Mucosa of rectum (tissue), 2 donors: ENCODE results near the gene BCOR.
A peak's percentile ranks its signal among the peaks of the same experiment; 100 is the strongest.

Experiments used
- H3K27ac ChIP-seq, 2 donors: one replicate each; pipeline ENCODE4 v1.7.0; 2013; ENCODE audit warnings: inconsistent platforms in 2 of 2, low read depth in 2 of 2, low read length in 2 of 2
- H3K27me3 ChIP-seq, 2 donors: one replicate each; pipeline ENCODE4 v1.7.0; 2013; ENCODE audit warnings: low read length in 2 of 2; ENCODE audit not compliant: control insufficient read depth in 2 of 2, insufficient read depth in 2 of 2
- H3K36me3 ChIP-seq, 2 donors: one replicate each; pipeline ENCODE4 v1.7.0; 2013; ENCODE audit warnings: low read length in 2 of 2; ENCODE audit not compliant: control insufficient read depth in 2 of 2, insufficient read depth in 2 of 2
- H3K4me1 ChIP-seq, 2 donors: one replicate each; pipeline ENCODE4 v1.7.0; 2013; ENCODE audit warnings: low read length in 2 of 2, mild to moderate bottlenecking in 1 of 2; ENCODE audit not compliant: control insufficient read depth in 2 of 2, insufficient read depth in 2 of 2
- H3K4me3 ChIP-seq, 2 donors: one replicate each; pipeline ENCODE4 v1.7.0; 2013; ENCODE audit warnings: low read length in 2 of 2
- H3K9ac ChIP-seq, 2 donors: one replicate each; pipeline ENCODE4 v1.7.0; 2013; ENCODE audit warnings: low read length in 2 of 2, low read depth in 1 of 2, mild to moderate bottlenecking in 1 of 2
- H3K9me3 ChIP-seq, 2 donors: one replicate each; pipeline ENCODE4 v1.7.0; 2013; ENCODE audit warnings: low read length in 2 of 2; ENCODE audit not compliant: control insufficient read depth in 2 of 2
- donor health status: healthy.
- donor health status: Normal muscosa, but diverticular disease.

BCOR gene

DNA sequence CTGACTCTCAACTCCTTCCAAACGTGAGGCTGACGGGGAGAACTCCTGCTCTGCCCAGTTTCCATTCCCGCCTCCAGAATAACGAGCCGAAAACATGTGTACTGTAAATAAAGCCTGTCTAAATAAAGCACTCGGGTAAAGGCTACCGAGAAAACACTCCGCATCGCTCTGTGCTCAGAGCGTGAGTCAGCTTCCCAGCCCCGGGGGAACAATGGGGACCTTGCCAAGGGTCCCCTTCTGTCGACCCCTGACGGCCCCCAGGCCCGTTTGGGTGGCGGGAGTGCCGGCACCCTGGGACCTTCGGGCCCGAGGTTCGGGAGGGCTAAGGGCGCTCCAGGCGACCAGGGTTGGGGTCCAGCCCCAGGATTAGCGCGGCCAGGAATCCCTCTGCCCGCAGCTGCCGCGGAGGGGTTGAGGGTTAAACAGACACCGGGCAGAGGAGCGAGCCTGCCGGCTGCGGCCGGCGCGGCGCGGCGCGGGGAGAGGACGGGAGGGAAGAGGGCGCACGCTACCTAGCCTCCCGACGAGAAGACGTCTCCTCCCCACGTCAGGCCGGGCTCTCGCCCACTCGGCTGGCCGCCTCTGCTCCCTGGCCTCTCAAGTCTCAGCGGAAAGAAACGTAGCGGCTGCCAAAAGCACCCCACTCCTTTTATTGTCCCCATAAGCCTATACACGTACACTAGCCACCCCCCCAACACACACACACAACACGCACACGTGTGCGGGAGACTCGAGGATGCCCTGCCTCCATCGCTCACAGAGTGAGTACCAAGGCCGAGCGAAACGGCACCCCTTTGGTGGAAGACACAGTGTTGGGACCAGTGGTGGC lies 85.5 kb downstream of the BCOR start:
- Histone ChIP-seq H3K27me3 (peaks cover 5 to 25% of the 10 kb centered on the region in 2 donors), H3K4me1 (peaks cover 9 to 18% of the 10 kb centered on the region in 2 donors), H3K36me3 (no peaks in the 10 kb centered on the region), H3K9ac (peak overlapping the region; percentile 58 to 78), H3K9me3 (peaks cover 0 to 3% of the 10 kb centered on the region in 2 donors), H3K27ac (peak overlapping the region; percentile 95 to 98), H3K4me3 (peak overlapping the region; percentile 61 to 63)

DNA sequence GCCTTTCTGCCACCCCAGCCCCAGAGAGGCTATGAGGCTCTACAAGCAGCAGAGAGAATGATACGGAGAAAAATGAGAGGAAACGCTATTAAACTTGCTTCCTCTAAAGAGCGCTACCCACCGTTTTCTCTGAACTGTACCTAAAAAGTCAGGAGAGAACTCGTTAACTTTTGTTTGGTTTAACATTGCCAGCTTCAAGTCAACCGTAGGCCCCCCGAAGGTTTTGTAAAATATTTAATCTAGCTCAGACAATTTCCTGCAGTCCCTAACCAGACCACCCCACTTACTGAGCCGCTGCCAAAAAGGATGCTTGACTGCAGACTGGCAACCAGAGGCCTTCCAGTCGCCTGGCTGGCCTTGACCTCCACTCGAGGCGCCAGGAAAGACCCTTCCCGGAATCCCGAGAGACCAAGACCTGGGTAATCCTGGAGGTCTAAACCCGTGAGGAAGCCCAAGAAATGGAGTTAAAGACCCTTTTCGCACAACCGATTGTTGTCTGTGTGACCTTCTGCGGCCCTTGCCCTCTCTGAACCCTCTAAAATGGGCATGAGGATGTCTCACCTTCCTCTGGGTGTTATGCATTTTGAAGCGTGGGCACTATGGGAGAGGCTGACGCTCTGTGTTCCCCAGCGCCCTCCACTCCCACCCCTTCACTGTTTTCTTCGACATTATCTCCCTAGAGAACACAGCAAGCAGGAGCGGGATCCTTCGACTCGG lies 86.3 kb downstream of the BCOR start:
- Histone ChIP-seq H3K27ac (peak overlapping the region; percentile 95 to 98), H3K9ac (peak overlapping the region; percentile 58 to 78), H3K9me3 (no peaks in the 10 kb centered on the region), H3K27me3 (peaks cover 5 to 25% of the 10 kb centered on the region in 2 donors), H3K4me3 (peak overlapping the region; percentile 0 to 63), H3K36me3 (no peaks in the 10 kb centered on the region), H3K4me1 (peaks cover 9 to 19% of the 10 kb centered on the region in 2 donors)

DNA sequence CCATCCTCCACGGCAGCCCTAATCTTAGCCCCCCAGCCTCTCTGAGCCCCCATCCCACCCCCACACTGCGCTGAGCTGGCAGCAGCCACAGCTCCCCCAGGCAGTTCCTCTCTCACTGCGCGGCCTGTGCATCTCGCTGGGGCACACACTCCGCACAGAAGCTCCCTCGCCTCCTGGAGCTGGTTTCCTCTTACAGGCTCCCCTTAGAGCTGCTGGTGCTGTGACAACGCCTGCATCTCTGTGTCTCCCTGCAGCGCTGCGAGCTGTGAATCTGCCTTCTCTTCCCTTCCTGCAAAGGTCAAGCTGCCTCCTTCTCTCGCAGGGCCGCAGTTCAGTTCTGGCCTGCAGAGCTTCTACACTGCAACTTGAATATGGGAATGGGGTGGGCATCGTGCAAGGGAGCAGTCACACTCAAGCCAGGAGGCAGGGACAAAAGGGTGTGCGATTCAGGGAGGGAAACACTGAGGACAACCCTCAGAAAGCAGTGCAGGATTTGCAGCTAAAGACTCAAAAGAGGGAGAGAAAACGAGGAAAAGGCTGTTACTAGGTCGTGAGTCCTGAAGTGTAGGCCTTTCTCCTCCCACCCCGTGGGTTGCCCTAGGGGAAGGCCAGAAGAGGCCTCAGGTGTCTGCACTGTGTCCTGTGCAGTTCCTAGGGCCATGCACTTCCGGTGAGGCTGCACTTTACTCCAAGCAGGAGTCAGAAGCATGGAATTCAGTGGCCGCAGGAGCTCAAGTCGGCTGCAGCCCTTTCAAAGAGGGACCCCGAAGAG lies 87.0 kb downstream of the BCOR start:
- H3K27me3 ChIP-seq = peaks cover 5 to 20% of the 10 kb centered on the region in 2 donors
- peaks cover 9 to 23% of the 10 kb centered on the region in 2 donors for H3K4me1 ChIP-seq
- H3K9me3 ChIP-seq = no peaks in the 10 kb centered on the region
- no peaks in the 10 kb centered on the region for H3K36me3 ChIP-seq
- no peak overlapping the region for H3K4me3 ChIP-seq
- no peak overlapping the region for H3K27ac ChIP-seq
- no peak overlapping the region for H3K9ac ChIP-seq

DNA sequence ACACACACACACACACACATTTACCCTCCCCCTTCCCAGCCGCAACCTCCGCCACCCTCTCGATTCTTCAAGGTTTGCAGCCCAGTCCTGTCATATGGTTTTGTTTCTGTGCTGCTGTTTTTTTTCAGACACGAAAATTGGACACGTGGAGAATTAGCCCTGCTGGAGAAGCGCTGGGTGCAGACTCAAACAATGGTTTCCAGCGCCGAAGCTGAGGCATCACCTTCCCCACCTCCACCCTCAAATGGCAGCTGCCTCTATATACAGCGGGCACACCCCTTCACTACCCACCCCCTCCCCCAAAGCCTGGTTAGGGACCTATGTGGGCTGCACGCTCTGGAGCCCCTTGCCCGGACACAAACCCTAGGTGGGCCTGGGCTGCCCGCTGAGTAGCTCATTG lies 87.9 kb downstream of the BCOR start:
- Histone ChIP-seq H3K27me3 (peaks cover 5 to 19% of the 10 kb centered on the region in 2 donors), H3K36me3 (no peaks in the 10 kb centered on the region), H3K4me3 (no peak overlapping the region), H3K9me3 (no peaks in the 10 kb centered on the region), H3K9ac (no peak overlapping the region), H3K4me1 (peaks cover 9 to 23% of the 10 kb centered on the region in 2 donors), H3K27ac (no peak overlapping the region)

DNA sequence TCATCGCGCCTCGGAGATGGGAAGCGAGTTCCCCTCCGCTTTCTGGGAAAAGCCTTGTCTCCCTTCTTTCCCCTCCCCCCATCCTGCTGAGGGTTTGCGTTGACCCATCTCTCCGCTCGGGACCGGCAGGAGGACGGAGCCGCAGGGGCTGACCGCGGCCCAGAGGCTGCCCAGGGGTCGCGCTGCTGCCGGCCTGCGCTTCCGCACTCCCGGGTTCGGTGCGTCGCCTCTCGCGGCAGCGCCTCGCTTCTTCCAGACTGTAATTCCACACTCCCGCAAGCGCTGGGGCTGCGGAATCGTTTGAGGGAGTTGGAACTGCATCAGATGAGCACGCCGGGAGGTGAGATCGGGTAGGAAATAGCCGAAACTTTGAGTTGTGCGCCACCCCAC lies 88.3 kb downstream of the BCOR start:
- no peaks in the 10 kb centered on the region for H3K36me3 ChIP-seq
- H3K4me3 ChIP-seq = no peak overlapping the region
- no peaks in the 10 kb centered on the region for H3K9me3 ChIP-seq
- H3K9ac ChIP-seq = no peak overlapping the region
- no peak overlapping the region for H3K27ac ChIP-seq
- peaks cover 9 to 23% of the 10 kb centered on the region in 2 donors for H3K4me1 ChIP-seq
- peaks cover 5 to 19% of the 10 kb centered on the region in 2 donors for H3K27me3 ChIP-seq

DNA sequence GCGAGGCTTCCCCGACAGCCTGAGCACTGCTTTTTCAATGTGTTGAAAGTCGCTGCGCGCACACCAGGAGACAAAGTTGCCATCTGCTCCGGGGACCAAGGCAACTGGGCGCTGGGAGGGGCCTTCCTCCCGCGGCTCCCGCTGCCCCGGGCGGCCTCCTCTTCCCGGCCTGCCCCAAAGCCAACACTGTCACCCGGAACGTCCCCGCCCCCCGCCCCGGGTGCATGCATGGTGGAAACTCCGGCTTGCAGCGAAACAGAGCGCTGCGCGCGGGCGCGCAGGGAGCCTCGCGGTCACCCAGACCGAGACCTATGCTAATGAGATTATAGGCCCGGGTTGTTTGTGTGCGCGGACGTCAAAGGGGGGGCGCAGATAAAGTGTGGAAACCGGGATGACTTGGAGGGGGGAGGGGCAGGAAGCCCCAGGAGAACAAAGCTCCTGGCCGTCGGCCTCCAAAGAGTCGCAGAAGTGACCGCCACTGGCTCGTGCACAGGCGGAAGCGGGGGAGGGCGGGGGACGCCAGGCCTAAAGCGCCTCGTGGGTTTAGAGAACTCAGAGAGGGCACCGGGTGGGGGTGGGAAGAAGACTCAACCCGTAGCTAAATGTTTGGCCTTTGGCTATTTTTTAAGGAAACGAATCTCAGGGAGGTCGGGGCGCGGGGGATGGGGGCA lies 88.8 kb downstream of the BCOR start:
- Histone ChIP-seq H3K4me3 (peak overlapping the region in 1 of 2 donors; percentile 31), H3K4me1 (peaks cover 9 to 23% of the 10 kb centered on the region in 2 donors), H3K36me3 (no peaks in the 10 kb centered on the region), H3K27ac (no peak overlapping the region), H3K9ac (no peak overlapping the region), H3K9me3 (no peaks in the 10 kb centered on the region), H3K27me3 (peaks cover 5 to 24% of the 10 kb centered on the region in 2 donors)

DNA sequence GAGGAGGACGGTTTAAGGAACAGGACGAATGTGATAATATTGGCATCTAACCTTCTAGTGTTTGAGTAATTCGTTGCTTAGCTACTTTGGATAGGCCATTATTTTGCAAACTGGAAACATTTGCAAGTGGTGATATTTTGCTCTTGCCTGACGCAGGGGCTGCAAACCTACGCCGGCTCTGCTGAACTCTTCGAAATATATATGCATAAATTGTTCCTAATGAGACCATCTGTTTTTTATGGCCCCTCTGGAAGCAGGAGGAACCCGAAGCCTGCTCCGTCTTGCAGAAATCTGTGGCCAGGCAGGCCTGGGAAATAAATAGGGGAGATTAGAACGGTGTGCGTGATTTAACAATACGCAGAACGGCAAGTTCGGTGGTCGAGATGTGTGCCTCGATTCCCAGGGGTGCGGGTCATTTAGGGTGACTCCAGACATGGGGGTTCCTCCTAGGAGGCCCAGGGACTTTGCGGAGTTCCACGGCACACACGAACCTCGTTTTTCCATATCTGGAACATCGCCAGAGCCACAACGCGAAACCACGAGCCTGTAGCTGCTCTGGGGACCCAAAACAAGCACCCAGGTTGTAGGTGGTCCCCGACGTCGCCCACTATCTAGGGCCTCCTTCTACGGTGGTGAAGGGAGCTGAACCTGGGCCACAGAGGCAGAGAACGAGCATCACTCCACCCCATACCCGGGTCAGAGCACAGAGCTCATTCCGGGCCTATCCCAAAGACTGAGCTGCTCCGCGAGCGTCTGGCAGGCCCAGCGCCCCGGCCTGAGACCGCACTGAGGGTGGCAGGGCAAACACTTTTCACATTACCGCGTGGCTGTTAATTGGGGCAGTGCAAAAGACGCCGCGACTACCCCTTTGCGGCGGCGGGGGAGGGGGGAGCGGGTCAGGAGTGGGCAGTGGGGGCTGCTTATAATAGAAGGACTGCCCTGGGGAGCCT lies 89.7 kb downstream of the BCOR start:
- Histone ChIP-seq H3K27ac (no peak overlapping the region), H3K4me3 (peak overlapping the region in 1 of 2 donors; percentile 31), H3K4me1 (peaks cover 9 to 19% of the 10 kb centered on the region in 2 donors), H3K9me3 (no peaks in the 10 kb centered on the region), H3K9ac (no peak overlapping the region), H3K27me3 (peaks cover 5 to 25% of the 10 kb centered on the region in 2 donors), H3K36me3 (no peaks in the 10 kb centered on the region)

DNA sequence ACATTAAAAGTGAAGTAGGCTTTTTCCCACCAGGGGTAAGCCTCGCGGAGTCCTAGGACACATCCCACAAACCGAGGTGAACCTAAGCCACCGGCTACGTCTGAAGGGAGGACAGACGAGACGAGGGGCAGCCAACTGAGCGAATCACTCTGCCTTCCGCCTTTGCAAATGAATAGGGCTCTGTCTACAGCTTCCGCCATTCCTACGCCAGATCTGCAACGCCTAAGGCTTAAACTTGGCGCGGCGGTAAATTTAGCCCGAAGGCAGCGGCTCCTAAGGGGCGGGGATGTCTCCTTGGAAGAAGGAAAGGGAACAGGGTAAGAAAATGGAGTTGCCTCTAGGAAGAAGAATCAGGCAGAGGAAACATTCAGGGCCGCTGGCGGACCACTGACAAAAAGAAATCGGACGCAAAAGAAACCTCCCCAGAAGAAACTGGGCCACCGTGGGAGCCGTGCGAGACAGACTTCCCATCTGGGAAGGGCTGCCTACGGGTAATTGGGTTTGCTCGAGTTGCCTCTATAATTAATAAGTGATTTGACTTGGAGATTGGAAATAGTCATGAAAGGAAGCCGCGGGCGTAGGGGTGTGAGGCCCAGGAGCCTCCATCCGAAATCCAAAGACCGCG lies 90.5 kb downstream of the BCOR start:
- Histone ChIP-seq H3K9me3 (no peaks in the 10 kb centered on the region), H3K4me1 (peaks cover 4 to 13% of the 10 kb centered on the region in 2 donors), H3K9ac (no peak overlapping the region), H3K4me3 (no peak overlapping the region), H3K27ac (no peak overlapping the region), H3K27me3 (peaks cover 3 to 25% of the 10 kb centered on the region in 2 donors), H3K36me3 (no peaks in the 10 kb centered on the region)
